GM19467 (cell line): ENCODE measurements around the gene ACVR2B.
A peak's percentile ranks its signal among the peaks of the same experiment; 100 is the strongest.

Experiments
- ATAC-seq: cut with Tn5 transposase; IDR thresholded peaks from one replicate; pipeline ENCODE4 v1.9.1; 2021; ENCODE audit warnings: mild to moderate bottlenecking, moderate library complexity; ENCODE audit not compliant: unreplicated experiment

The ACVR2B gene

GRCh38 chr3:38457111-38458003, 3.7 kb downstream of the ACVR2B start:
- no peak for ATAC-seq

GRCh38 chr3:38458796-38459498, 5.3 kb downstream of the ACVR2B start:
- no peak for ATAC-seq

GRCh38 chr3:38459499-38460048, 5.9 kb downstream of the ACVR2B start:
- no peak for ATAC-seq

- ATAC-seq = no peak
Observed at GRCh38 chr3:38460377-38461270, 6.9 kb downstream of the ACVR2B start.

GRCh38 chr3:38465588-38466154, 12.0 kb downstream of the ACVR2B start:
- ATAC-seq = no peak

GRCh38 chr3:38468765-38469164, 15.1 kb downstream of the ACVR2B start:
- ATAC-seq = no peak

- no peak for ATAC-seq
Observed at GRCh38 chr3:38469852-38470251, 16.2 kb downstream of the ACVR2B start.

GRCh38 chr3:38471260-38471857, 17.7 kb downstream of the ACVR2B start:
- ATAC-seq = no peak

- ATAC-seq = no peak
Observed at GRCh38 chr3:38472342-38472741, 18.7 kb downstream of the ACVR2B start.

- ATAC-seq = no peak
Observed at GRCh38 chr3:38473229-38473628, 19.5 kb downstream of the ACVR2B start.

- no peak for ATAC-seq
Observed at GRCh38 chr3:38474928-38475605, 21.4 kb downstream of the ACVR2B start.

GRCh38 chr3:38475716-38476115, 22.0 kb downstream of the ACVR2B start:
- ATAC-seq = no peak

GRCh38 chr3:38476157-38476756, 22.6 kb downstream of the ACVR2B start:
- ATAC-seq = no peak

GRCh38 chr3:38477057-38477820, 23.5 kb downstream of the ACVR2B start:
- no peak for ATAC-seq

GRCh38 chr3:38477839-38478450, 24.3 kb downstream of the ACVR2B start:
- ATAC-seq = no peak

GRCh38 chr3:38478901-38479300, 25.2 kb downstream of the ACVR2B start:
- ATAC-seq = no peak

GRCh38 chr3:38479431-38480092, 25.9 kb downstream of the ACVR2B start:
- peak; percentile 54 for ATAC-seq

- ATAC-seq = no peak
Observed at GRCh38 chr3:38480093-38480445, 26.4 kb downstream of the ACVR2B start.
